ENCODE measurements around the gene SCAF1. TPM values are rescaled to one million over a fixed set of nuclear protein-coding genes. Genes with fewer than 3 reads are reported as not detected.

SCAF1 gene
- total RNA-seq, 1 donor from 2014 or later: 90.7 TPM

- Mint-ChIP-seq H3K27me3 (no peaks in the 10 kb centered on the region), H3K4me1 (ENCODE audit: low read depth) (peaks cover 11% of the 10 kb centered on the region), H3K27ac (peak within 1 kb of the TSS; percentile 90), H3K4me3 (ENCODE audit: low read depth) (peak within 1 kb of the TSS; percentile 80), H3K9me3 (ENCODE audit: low read depth) (no peaks in the 10 kb centered on the region), H3K36me3 (ENCODE audit: insufficient read depth) (peaks cover 10% of the 10 kb centered on the region)
- DNase-seq (ENCODE audit: low spot score, unreplicated experiment): peak; percentile 60
- TF ChIP-seq, protein P1, sequence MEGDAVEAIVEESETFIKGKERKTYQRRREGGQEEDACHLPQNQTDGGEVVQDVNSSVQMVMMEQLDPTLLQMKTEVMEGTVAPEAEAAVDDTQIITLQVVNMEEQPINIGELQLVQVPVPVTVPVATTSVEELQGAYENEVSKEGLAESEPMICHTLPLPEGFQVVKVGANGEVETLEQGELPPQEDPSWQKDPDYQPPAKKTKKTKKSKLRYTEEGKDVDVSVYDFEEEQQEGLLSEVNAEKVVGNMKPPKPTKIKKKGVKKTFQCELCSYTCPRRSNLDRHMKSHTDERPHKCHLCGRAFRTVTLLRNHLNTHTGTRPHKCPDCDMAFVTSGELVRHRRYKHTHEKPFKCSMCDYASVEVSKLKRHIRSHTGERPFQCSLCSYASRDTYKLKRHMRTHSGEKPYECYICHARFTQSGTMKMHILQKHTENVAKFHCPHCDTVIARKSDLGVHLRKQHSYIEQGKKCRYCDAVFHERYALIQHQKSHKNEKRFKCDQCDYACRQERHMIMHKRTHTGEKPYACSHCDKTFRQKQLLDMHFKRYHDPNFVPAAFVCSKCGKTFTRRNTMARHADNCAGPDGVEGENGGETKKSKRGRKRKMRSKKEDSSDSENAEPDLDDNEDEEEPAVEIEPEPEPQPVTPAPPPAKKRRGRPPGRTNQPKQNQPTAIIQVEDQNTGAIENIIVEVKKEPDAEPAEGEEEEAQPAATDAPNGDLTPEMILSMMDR (IDR thresholded peaks at IDR 0.05; ENCODE audit: unreplicated experiment): peak; percentile 66
Measured at GRCh38 chr19:49689133-49690078, 47.4 kb downstream of the SCAF1 start, which contains the start of gene ADM5. ADM5 (plus strand) TSS chr19:49689594; CDS start chr19:49689838, 244 bp downstream.

- Mint-ChIP-seq H3K27me3 (no peaks in the 10 kb centered on the region), H3K4me1 (ENCODE audit: low read depth) (peaks cover 11% of the 10 kb centered on the region), H3K36me3 (ENCODE audit: insufficient read depth) (peaks cover 10% of the 10 kb centered on the region), H3K9me3 (ENCODE audit: low read depth) (no peaks in the 10 kb centered on the region), H3K4me3 (ENCODE audit: low read depth) (peak overlapping the region; percentile 80), H3K27ac (peak overlapping the region; percentile 90)
- no peak for DNase-seq (ENCODE audit: low spot score, unreplicated experiment)
- TF ChIP-seq, protein P1 (IDR thresholded peaks at IDR 0.05; ENCODE audit: unreplicated experiment): no peak
Measured at GRCh38 chr19:49690079-49690655, 48.2 kb downstream of the SCAF1 start.

- DNase-seq (ENCODE audit: low spot score, unreplicated experiment): peak; percentile 64
- peak within 1 kb of the TSS; percentile 90 for H3K27ac Mint-ChIP-seq
- H3K36me3 Mint-ChIP-seq (ENCODE audit: insufficient read depth): peaks cover 6% of the 10 kb centered on the region
- H3K4me3 Mint-ChIP-seq (ENCODE audit: low read depth): peak within 1 kb of the TSS; percentile 80
- TF ChIP-seq, protein P1 (IDR thresholded peaks at IDR 0.05; ENCODE audit: unreplicated experiment): no peak
- no peaks in the 10 kb centered on the region for H3K9me3 Mint-ChIP-seq (ENCODE audit: low read depth)
- peaks cover 11% of the 10 kb centered on the region for H3K4me1 Mint-ChIP-seq (ENCODE audit: low read depth)
- no peaks in the 10 kb centered on the region for H3K27me3 Mint-ChIP-seq
Measured at GRCh38 chr19:49690656-49691242, 48.7 kb downstream of the SCAF1 start, which contains the start of gene CPT1C. CPT1C (plus strand) TSS chr19:49691116; CDS start chr19:49692253, 1,137 bp downstream.

GRCh38 chr19:49691243-49692146 is 49.5 kb downstream of the SCAF1 start:
- H3K27ac Mint-ChIP-seq: peak overlapping the region; percentile 90
- no peaks in the 10 kb centered on the region for H3K9me3 Mint-ChIP-seq (ENCODE audit: low read depth)
- H3K4me3 Mint-ChIP-seq (ENCODE audit: low read depth): peak overlapping the region; percentile 80
- peaks cover 11% of the 10 kb centered on the region for H3K4me1 Mint-ChIP-seq (ENCODE audit: low read depth)
- H3K36me3 Mint-ChIP-seq (ENCODE audit: insufficient read depth): peaks cover 5% of the 10 kb centered on the region
- no peaks in the 10 kb centered on the region for H3K27me3 Mint-ChIP-seq
- TF ChIP-seq, protein P1 (IDR thresholded peaks at IDR 0.05; ENCODE audit: unreplicated experiment): no peak
- peak; percentile 41 for DNase-seq (ENCODE audit: low spot score, unreplicated experiment)
